Activated CD8-positive, alpha-beta memory T cell treated with anti-CD3 and anti-CD28 coated beads for 4 hours (primary cell): Measurements from ENCODE around the gene LYRM4.
A peak's percentile ranks its signal among the peaks of the same experiment; 100 is the strongest.

Experiments
- DNase-seq, 2 donors: peaks; one replicate each; pipeline ENCODE4 v3.0.0-alpha.2; 2020; ENCODE audit warnings: low read depth in 2 of 2

LYRM4 gene

DNA sequence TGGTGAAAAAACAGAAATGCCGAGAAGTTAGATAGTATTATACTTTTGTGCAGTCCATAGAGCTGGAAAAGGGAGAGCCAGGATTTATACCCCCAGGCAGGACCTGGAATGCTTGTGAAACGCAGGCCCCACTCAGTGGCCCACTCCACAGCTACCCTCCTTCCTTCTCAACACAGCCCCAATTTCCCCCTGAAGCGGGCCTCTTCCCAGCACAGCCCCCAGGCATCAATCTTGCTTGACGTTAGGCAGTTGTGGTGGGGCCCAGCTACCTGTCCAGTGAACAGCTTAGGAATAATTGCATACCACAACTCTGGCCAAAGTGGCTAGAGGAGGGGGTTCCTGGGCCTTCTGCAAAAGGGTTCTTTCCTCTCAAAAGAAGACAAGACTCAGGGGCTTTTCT lies 114.4 kb downstream of the LYRM4 start:
- DNase-seq: no peak

DNA sequence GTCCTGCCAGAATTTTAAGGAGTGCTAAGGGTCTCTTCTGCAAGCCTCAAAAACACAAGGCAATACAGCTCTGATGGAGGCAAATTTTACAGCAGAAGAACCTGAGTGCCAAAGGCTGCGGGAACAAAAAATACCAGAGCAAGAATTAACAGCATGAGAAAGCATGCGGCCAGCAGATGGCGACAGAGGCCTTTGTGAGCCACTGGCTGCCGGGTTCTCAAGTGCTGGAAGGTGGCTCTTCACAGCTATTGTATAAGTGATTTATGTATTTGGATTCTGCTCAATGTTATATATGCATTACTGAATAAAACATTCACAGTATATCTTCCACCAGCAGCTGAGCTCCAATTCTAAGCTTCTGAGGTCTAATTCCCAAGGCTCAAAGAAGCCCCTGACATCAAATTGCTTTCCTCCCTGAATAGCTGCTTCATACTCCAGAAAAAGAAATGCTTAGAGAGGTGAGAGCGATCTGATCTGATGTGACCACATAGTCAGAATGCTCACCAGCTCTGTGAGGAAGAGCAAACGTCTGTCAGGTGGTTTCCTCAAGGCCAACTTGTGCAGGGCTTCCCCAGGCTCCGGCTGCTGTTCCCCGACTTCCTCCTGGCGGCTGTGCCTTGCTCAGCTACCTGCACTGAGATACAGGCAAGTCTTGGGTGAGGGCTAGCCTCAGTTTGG lies 117.0 kb downstream of the LYRM4 start:
- peak; percentile 60 to 68 for DNase-seq

DNA sequence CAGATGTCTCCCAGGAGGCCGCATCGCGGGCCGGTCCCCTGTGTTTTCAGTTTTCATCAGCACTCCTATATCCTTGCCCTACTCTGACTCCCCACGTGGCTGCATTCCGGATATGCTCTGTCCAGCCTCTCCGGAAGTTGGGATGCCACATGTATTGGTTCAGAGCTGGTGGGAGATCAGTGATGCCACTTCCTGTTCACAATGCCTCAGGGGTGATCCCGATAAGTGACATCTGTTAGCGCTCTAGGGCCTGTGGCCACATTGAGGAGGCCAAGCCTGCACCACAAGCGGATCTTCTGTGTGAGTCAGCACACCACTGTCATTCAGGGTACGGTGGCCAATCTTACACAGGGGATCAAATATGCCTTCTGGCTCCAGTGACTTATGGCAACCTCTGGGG lies 117.8 kb downstream of the LYRM4 start:
- no peak for DNase-seq

DNA sequence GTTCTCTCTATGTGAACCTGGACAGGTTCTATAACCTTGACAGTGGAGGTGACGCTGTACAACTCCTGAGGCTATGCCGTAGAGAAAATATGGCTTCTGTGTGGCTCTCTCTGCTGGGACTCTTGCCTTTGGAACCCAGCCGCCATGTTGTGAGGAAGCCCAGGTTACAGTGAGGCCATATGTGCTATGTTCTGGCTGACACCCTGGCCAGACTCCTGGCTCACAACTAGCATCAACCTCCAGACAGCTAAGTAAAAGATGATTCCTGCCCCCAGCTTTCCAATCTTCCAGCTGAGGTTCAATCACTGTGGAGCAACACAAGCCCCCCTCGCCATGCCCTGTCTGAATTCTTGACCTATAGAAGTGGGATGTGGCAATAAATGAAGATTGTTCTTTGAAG lies 118.6 kb downstream of the LYRM4 start:
- no peak for DNase-seq

DNA sequence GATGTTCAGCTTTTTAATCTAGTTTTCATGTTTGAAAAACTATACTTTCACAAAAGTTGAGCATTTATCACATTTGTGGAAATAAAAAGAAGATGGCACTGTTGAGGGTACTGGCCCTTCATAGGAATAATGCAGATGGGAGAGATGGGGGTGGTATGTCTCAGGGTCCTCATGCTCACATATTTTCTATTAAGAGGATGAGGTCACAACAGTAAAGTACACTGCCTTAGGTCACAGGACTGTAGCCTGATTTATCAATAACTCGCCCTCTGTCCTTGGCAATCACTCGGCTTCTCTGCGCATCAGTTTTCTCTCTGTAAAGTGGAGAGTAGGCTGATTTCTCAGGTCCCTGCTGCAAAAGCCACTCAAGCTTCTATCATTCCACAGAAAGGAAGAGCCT lies 119.7 kb downstream of the LYRM4 start:
- DNase-seq: no peak

DNA sequence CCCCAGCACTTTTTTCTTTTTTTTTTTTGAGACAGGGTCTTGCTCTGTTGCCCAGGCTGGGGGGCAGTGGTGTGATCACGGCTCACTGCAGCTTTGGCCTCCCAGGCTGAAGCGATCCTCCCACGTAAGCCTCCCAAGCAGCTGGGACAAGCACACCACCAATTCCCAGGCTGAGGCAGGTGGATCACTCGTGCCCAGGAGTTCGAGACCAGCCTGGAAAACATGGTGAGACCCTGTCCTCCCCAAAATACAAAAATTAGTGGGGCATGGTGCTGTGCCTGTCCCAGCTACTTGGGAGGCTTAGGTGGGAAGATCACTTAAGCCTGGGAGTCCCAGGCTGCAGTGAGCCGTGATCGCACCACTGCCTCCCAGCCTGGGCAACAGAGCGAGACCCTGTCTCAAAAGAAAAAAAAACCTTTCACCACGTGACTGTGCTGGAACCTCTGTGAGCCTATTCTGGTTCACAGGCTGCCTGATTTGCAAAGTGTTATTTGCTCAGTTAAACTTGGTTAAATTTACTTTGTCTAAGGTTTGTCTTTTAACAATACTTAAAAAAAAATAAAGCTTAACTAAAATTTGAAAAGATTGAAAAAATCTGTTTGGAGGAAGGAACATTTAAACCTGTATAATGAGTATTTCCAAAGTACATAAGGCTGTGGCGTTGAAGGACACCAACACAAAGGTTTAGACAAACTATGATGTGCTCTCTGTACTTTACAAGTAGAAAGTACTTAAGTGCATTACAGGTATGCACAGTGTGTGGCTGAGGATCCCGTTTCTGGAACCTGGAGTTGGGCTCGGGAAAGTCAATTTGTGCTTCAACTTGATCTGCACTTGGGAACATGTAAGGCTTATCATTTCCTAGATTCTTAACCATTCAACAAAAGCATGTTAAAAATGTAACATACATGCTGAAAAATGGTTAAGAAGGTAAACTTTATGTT lies 120.7 kb downstream of the LYRM4 start:
- no peak for DNase-seq

DNA sequence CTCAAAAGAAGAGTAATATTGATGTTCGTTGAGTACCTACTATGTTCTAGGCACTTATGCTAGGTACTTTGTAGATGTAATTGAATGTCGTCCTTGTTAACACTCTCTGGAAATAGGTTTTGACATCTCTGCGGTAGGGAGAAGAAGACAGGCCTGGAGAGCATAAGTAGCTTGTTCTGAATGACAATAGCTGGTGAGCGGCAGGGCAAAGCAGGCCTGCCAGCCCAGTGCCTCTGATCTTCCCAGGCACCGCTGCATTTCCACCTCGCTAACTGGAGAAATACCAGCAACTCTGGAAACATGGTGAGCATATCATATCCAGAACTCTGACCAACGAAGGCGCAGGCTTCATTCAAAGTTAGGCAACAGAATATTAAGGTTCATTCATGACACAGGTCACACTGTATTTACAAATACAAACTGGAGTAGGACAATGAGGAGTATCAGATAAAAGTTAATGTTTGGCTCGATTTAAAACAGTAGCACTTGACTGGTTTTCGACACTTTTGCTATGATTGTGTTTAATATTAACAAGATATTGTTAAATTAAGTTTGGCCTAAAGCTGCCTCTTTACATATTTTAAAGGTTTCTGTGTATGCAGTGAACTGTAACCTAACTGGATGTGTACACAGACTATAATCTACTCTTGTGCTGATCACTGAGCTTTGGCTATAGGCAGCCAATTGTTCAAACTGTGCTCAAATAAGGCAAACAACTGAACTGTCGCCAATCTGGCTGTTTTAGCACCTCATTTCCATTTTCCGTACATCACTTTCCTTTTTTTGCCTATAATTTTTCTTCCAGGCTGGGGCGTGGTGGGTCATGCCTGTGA lies 121.5 kb downstream of the LYRM4 start:
- DNase-seq: no peak

DNA sequence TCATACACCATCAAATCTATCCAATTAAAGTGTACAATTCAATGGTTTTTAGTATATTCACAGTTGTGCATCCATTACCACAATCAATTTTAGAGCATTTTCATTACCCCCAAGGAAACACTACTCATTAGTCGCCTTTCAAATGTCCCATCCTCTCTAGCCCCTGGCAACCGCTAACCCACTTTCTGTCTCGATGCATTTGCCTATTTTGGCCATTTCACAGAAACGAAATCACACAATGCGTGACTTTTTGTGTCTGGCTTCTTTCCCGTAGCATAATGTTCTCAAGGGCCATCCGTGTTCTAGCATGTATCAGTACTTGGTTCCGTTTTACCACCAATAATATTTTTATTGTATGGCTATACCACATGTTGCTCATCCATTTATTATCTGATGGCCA lies 123.9 kb downstream of the LYRM4 start:
- DNase-seq: no peak

DNA sequence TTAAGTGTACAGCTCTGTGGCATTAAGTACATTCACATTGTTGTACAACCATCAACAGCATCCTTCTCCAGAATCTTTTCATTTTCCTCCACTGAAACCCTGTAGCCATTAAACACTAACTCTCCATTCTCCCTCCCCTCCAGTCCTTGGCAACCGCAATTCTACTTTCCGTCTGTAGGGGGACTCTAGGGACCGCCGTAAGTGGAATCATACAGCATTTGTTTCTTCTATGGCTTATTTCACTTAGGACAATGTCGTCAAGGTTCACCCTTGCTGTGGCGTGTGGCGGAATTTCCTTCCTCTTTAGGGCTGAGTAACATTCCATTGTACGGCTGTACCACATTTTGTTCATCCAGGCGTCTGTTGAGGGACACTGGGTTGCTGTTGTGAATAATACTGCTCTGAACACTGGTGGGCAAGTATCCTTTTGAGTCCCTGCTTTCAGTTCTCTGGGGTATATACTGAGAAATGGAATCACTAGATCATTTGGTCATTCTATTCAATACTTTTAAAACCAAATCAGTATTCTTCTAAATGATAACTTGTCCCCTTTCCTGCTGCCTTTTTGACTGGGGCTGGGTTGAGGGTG lies 124.9 kb downstream of the LYRM4 start:
- peak; percentile 6 to 25 for DNase-seq

DNA sequence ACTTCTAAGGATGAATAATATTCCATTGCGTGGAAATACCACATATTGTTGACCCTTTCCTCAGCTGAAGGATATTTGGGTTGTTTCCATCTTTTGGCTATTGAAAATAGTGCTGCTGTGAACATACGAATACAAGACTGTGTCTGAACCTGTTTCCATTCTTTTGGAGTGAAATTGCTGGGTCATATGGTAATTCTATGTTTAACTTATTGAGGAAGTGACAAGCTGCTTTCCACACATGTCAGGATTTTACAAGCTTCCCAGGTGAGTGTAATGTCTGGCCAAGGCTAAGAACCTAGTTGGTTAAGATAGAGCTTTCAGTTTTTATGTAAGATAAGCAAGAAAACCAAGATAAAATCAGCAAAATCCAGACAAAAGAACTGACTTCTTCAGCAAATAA lies 126.8 kb downstream of the LYRM4 start:
- DNase-seq: no peak

DNA sequence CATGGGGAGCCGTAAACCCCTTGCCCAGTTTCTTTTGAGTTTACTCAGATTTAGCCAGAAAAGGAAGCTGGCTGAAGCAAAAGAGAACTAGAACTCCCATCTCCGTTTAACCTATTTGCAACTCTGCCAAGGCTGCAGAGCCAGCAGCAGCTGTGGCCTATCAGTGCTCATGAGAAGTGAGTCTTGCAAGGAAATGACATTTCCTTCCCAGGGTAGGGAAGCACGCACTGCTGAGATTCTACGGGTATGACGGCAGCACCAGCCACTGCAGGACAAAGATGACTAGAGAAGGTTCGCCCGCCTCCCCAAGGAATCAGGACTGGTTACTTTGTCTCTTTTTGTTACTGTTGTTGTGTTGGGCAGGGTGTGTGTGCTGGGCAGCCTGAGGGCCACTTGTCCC lies 128.0 kb downstream of the LYRM4 start:
- DNase-seq: no peak

DNA sequence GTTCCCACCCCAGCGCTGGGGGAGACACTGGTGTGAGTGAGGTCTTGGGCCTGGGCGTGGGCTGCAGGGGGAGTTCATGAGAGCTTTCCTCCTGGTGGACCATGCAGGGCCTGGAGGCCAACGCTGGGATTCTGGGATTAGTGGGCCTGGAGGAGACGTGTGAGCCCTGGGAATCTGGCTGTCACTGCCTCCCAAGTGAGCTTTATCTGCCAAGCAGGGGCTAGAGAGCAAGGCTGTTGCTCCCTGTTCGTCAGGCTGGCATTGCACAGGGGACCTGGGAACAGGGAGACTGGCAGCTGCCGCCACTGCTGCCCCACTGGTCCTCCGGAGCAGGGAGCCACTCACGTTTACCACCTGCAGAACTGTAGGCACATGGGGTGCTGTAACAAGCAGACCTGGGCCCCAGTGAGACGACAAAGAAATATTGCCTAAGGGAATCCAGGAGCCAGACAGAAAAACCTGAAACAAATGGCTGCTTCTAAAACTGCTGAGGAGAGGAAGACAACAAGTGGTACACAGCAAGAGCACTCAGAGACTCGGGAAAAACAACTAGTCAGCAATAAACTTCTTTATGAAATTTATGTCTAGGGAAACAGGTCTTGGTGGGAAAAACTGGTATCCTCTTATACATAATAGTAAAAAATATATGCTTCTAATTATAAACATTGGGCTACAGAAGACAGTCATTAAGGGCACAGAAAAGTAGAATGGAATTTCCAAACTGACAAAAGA lies 130.4 kb downstream of the LYRM4 start:
- no peak for DNase-seq

DNA sequence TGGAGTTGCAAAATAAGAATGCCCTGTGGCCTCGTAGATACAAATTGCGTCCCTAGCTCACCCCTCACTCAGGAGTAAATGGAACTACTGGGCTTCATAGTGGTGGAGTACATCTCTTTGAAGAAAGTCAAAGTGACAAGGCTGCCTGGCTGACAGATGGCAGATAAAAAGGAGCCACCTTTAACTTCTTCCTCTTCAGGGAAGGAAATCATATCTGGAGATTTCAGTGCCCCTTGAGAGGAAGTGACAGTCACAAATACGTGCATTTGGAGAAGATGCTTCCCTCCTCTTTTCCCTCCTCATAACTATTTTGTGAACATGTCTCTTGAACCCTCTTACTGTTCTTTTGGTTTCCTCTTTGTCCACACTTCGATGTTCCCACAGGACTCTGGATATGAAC lies 132.4 kb downstream of the LYRM4 start:
- DNase-seq: no peak

DNA sequence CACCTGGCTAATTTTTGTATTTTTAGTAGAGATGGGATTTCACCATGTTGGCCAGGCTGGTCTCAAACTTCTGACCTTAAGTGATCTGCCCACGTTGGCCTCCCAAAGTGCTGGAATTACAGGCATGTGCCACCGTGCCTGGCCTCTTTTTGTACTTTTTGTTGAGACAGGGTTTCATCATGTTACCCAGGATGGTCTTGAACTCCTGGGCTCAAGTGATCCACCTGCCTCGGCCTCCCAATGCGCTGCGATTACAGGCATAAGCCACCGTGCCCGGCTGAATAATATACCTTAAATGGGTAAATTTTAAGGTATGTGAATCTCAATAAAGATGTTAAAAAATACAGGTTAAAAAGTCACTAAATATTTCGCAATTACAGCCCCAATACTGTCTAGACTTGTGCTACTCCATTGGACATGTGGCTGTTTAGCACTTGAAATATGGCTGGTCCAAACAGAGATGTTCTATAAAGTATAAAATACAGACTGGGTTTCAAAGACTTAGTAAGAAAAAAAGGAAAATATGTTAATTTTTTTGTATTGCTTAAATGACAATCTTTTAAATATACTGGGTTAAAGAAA lies 133.6 kb downstream of the LYRM4 start:
- DNase-seq: no peak

DNA sequence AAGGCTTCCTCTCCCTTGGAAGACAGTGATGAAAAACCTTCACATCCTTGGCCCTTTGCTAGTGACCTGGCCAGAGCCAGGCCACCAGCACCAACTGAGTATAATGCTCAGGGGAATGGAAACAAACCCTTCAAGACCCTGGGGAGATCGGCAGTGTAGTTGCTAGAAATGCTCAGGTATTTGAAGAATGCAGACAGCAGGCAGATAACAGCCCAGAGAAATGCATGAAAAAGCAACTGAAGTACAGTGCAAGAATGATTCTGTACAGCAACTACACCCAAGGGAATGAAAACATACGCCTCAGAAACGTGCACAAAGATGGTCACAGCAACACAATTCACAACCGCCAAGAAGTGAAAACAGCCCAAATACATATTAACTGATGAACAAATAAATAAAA lies 134.5 kb downstream of the LYRM4 start:
- DNase-seq: no peak

DNA sequence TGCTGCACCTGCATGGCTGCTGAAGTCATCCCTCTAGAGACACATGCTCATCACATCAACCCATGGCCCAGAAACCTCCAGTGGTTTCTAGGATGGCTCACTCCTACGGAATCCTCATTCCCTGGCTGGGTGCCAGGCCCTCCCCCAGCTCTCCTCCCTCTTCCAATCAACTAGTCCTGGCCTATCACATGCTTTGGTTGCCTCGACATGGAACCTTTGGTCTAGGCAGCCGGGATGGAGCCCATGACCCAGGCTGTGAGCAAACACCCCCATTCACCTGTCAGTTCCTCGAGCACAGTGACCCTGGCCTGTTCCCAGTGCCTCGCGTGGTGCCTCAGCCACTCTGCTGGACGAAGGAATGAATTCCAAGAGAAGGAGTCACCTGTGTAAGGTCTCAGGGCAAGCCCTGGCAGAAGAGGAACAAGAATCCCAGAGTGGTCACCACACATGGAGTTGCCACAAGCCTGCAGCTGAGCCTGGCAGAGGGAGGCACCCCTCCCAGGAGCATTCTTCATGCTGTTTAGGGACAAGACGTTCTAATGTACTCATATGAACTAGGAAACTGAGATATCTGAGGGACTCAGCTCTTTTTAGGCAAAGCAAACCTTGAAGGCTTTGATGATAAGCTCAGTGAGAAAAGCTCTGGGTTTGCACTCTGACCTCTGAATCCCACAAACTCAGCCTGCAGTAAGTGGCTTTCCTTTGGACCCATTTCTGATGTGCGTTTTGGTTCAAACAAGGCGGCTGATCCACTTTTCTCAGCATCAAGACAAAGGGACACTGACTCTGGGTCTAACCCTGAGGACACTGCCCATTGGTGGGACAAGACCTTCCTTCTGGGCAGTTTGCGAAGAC lies 135.4 kb downstream of the LYRM4 start:
- no peak for DNase-seq

DNA sequence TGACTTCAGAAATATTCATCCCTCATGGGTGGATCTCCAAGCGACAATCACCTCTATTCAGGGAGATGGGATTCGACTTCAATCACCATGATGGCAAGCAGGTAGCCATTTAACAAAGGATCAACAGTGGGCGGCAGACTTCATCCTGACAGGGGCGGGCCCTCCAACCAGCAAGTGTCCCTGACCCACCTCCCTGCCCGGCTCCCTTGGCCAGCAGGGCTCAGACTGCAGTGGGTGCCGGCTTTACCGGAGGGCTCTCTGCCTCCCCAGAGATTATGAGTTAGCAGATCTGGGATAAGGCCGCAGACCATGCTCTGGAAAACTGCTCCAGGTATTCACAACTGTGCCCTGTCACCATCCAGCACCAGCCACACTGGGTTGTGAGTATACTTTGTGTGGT lies 136.2 kb downstream of the LYRM4 start:
- DNase-seq: no peak

DNA sequence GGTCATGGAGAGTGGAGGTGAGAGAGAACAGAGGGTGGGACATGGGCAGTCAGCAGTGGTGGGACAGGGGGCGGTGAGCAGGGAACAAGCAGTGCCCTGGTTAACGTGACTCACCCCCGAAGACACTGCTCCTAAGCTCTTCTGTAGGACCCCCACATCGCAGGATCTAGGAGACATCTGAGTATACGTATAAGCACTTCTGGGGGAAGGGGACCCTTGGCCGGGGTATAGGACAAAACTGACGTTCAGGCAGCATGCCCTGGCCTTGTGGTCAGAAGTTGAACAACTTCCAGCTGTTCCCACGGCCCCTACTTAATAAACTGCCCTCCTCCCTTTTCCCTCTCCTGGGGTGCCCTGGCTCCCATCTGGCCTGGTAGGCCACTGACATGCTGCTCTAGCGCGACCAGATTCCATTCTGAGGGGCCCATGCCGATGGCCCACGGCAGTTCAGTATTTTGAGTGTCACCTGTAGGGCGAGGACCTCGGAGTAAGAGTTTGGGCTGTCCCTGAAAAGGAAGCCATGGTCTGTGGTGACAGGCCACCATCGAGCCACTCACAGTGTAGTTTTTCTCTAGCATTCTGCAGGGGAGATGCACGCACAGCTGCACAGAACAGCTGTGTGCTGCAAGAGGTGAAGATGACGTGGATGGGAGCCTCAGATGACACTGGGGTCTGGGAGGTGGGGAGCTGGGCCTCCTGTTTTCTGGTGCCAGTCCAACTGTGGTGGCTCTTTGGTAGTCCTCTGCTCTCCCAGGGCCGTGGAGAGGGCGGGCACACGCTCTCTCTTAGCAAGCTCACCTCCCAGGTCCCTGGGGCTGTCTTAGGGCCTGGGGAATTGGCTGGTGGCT lies 137.2 kb downstream of the LYRM4 start:
- no peak for DNase-seq

DNA sequence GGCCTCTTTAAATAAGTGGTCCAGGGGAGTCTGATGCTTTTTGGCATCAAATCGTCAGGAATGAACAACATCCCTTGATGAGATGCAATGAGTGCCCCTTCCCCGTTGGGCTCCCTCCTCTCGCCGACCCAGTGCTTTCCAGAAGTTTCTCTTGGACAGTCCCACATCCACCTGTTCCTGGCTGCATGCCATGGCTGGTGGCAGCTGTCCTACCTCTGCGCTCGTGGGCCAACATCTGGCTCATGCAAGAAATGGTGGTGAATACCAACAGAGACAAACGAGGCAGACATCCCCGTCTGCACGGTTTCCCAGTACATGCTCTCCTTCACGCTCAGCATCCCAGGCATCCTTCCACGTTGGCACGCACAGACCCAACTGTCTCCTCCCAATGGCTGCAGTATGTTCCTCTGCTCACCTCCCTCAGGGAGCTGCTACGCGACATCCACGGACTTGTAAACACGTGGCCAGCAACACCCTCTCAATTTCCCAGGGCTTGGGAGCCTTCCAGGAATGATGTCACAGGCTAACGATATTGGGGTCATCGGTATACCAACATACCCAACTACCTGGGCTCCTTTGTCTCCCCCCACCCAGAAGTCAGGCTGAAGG lies 138.1 kb downstream of the LYRM4 start:
- DNase-seq: no peak
